ENCODE measurements around the gene RSU1. TPM values are rescaled to one million over a fixed set of nuclear protein-coding genes. Genes with fewer than 3 reads are reported as not detected.

Gene RSU1
- total RNA-seq, 1 donor from 2014 or later, result 77.8 TPM

GRCh38 chr10:16856567-16856966 is 39.3 kb upstream of the RSU1 start:
- H3K4me1 ChIP-seq, result no peaks in the 10 kb centered on the region
- no peaks in the 10 kb centered on the region for H3K9me3 ChIP-seq
- H3K27me3 ChIP-seq, result no peaks in the 10 kb centered on the region
- DNase-seq, result no peak
- ATAC-seq, result no peak
- no peak overlapping the region for H3K4me3 ChIP-seq
- TF ChIP-seq CTCF (IDR thresholded peaks at IDR 0.05), result no peak
- no peak overlapping the region for H3K27ac ChIP-seq
- intact Hi-C loops (cut with DNase I), result no loop called here
- H3K36me3 ChIP-seq, result no peaks in the 10 kb centered on the region

GRCh38 chr10:16856092-16856491 is 38.9 kb upstream of the RSU1 start:
- Histone ChIP-seq H3K36me3 (no peaks in the 10 kb centered on the region), H3K4me3 (no peak overlapping the region), H3K27ac (no peak overlapping the region), H3K9me3 (no peaks in the 10 kb centered on the region), H3K4me1 (no peaks in the 10 kb centered on the region), H3K27me3 (no peaks in the 10 kb centered on the region)
- no peak for ATAC-seq
- intact Hi-C loops (cut with DNase I), result no loop called here
- DNase-seq, result no peak
- no peak for TF ChIP-seq CTCF (IDR thresholded peaks at IDR 0.05)

- no peak for TF ChIP-seq CTCF (IDR thresholded peaks at IDR 0.05)
- intact Hi-C loops (cut with DNase I), result no loop called here
- Histone ChIP-seq H3K4me1 (no peaks in the 10 kb centered on the region), H3K4me3 (no peak overlapping the region), H3K27me3 (no peaks in the 10 kb centered on the region), H3K9me3 (no peaks in the 10 kb centered on the region), H3K27ac (no peak overlapping the region), H3K36me3 (no peaks in the 10 kb centered on the region)
- DNase-seq, result no peak
- no peak for ATAC-seq
These were observed 37.4 kb upstream of the RSU1 start for GRCh38 chr10:16854623-16855022.

- Histone ChIP-seq H3K27ac (no peak overlapping the region), H3K9me3 (no peaks in the 10 kb centered on the region), H3K4me3 (no peak overlapping the region), H3K27me3 (no peaks in the 10 kb centered on the region), H3K4me1 (no peaks in the 10 kb centered on the region), H3K36me3 (no peaks in the 10 kb centered on the region)
- ATAC-seq, result no peak
- intact Hi-C loops (cut with DNase I), result no loop called here
- no peak for DNase-seq
- no peak for TF ChIP-seq CTCF (IDR thresholded peaks at IDR 0.05)
These were observed 36.6 kb upstream of the RSU1 start for GRCh38 chr10:16853809-16854208.

- Histone ChIP-seq H3K36me3 (no peaks in the 10 kb centered on the region), H3K9me3 (no peaks in the 10 kb centered on the region), H3K27me3 (no peaks in the 10 kb centered on the region), H3K27ac (no peak overlapping the region), H3K4me3 (no peak overlapping the region), H3K4me1 (no peaks in the 10 kb centered on the region)
- TF ChIP-seq CTCF (IDR thresholded peaks at IDR 0.05), result no peak
- intact Hi-C loops (cut with DNase I), result no loop called here
- no peak for DNase-seq
- no peak for ATAC-seq
These were observed 36.0 kb upstream of the RSU1 start for GRCh38 chr10:16853201-16853600.

- no peak for ATAC-seq
- intact Hi-C loops (cut with DNase I), result no loop called here
- Histone ChIP-seq H3K27me3 (no peaks in the 10 kb centered on the region), H3K36me3 (no peaks in the 10 kb centered on the region), H3K4me3 (no peak overlapping the region), H3K9me3 (no peaks in the 10 kb centered on the region), H3K4me1 (no peaks in the 10 kb centered on the region), H3K27ac (no peak overlapping the region)
- DNase-seq, result no peak
- no peak for TF ChIP-seq CTCF (IDR thresholded peaks at IDR 0.05)
These were observed 35.4 kb upstream of the RSU1 start for GRCh38 chr10:16852624-16853023.

Measured in upper lobe of right lung (tissue), 1 donor.